K562 (cell line): ENCODE results near the gene GNG11.

Source experiments
- ATF3 ChIP-seq, 2 experiments: fragments of 450-650 bp in 1 of 2; sonication (generic) in 1 of 2; formaldehyde crosslinking in 1 of 2; IDR thresholded peaks in 1 of 2; conservative IDR thresholded peaks in 1 of 2; 2 replicates each; pipeline versions ENCODE4 v1.6.1 to v1.8.1; 2016 to 2023; ENCODE audit warnings: mild to moderate bottlenecking in 2 of 2, moderate library complexity in 2 of 2, inconsistent platforms in 1 of 2, missing genetic modification reagents in 1 of 2
- CBFA2T3 ChIP-seq: fragments of 450-650 bp; IDR thresholded peaks from 2 replicates; pipeline ENCODE4 v1.6.1; 2017
- CTCF ChIP-seq, 3 experiments: IDR thresholded peaks in 2 of 3; conservative IDR thresholded peaks in 1 of 3; 2 replicates each; pipeline ENCODE4 v1.5.1; 2011 to 2012; ENCODE audit warnings: low read length in 3 of 3, mild to moderate bottlenecking in 3 of 3, control low read depth in 2 of 3, improper control_type of control experiment in 1 of 3, inconsistent platforms in 1 of 3, low read depth in 1 of 3, mixed read lengths in 1 of 3, moderate library complexity in 1 of 3; ENCODE audit not compliant: insufficient read depth in 2 of 3
- FOXA1 ChIP-seq: fragments of 450-650 bp; IDR thresholded peaks from 2 replicates; pipeline ENCODE4 v1.6.1; 2016; ENCODE audit warnings: mild to moderate bottlenecking, borderline replicate concordance
- FOXO4 ChIP-seq: fragments of 450-650 bp; formaldehyde crosslinking; IDR thresholded peaks from 2 replicates; pipeline ENCODE4 v1.4.0; 2020; ENCODE audit warnings: mild to moderate bottlenecking, moderate library complexity
- GTF2F1 ChIP-seq: IDR thresholded peaks from 2 replicates; pipeline ENCODE4 v1.6.1; 2011; ENCODE audit warnings: low read depth, low read length, improper control_type of control experiment
- HBP1 ChIP-seq: fragments of 450-650 bp; formaldehyde crosslinking; IDR thresholded peaks from 2 replicates; pipeline ENCODE4 v1.4.0; 2022; ENCODE audit warnings: missing genetic modification characterization
- JUNB ChIP-seq: fragments of 450-650 bp; formaldehyde crosslinking; conservative IDR thresholded peaks from 2 replicates; pipeline ENCODE4 v1.4.0; 2020; ENCODE audit warnings: mild to moderate bottlenecking
- MAX ChIP-seq: sonication (generic); formaldehyde crosslinking; IDR thresholded peaks from 2 replicates; pipeline ENCODE4 v1.9.0; 2022; ENCODE audit warnings: mild to moderate bottlenecking, missing genetic modification reagents
- NONO ChIP-seq, 2 experiments: fragments of 200-400 bp in 1 of 2; fragments of 450-650 bp in 1 of 2; formaldehyde crosslinking in 1 of 2; IDR thresholded peaks; 2 replicates each; pipeline ENCODE4 v1.6.1; 2017; ENCODE audit warnings: low read depth in 2 of 2, mild to moderate bottlenecking in 2 of 2, moderate library complexity in 2 of 2, low read length in 1 of 2
- ZNF133 ChIP-seq: fragments of 250-450 bp; sonication (Bioruptor Pico); IDR thresholded peaks from 2 replicates; pipeline ENCODE4 v1.4.0; 2020; ENCODE audit warnings: mild to moderate bottlenecking

GRCh38 chr7:93923942-93924341 lies 2.4 kb downstream of the GNG11 start:
- no peak for TF ChIP-seq CBFA2T3
- no peak for TF ChIP-seq GTF2F1
- no peak for TF ChIP-seq MAX (CRISPR knock-in tag)
- TF ChIP-seq NONO (IDR thresholded peaks at IDR 0.05; ENCODE audit: low read depth in 2 of 2, low read length in 1 of 2), result no peak
- TF ChIP-seq FOXA1, result no peak
- no peak for TF ChIP-seq ZNF133 (CRISPR knock-in tag)
- TF ChIP-seq CTCF (IDR thresholded peaks at IDR 0.05 in 2 of 3, conservative IDR thresholded peaks at IDR 0.05 in 1 of 3; ENCODE audit: insufficient read depth in 2 of 3, low read depth in 1 of 3, low read length in 3 of 3), result no peak
- TF ChIP-seq HBP1 (CRISPR knock-in tag), result no peak
- no peak for TF ChIP-seq FOXO4
- no peak for TF ChIP-seq JUNB (CRISPR knock-in tag)
- TF ChIP-seq ATF3 (IDR thresholded peaks at IDR 0.05), result no peak
- TF ChIP-seq ATF3 (CRISPR knock-in tag; conservative IDR thresholded peaks at IDR 0.05), result no peak
